Lung (tissue), 12 donors: ENCODE measurements around the gene COL15A1. TPM values are rescaled to one million over a fixed set of nuclear protein-coding genes. Genes with fewer than 3 reads are reported as not detected.

ENCODE experiments used
- ATAC-seq: fragments of 200-7000 bp; cut with Tn5 transposase; one replicate; pipeline ENCODE4 v1.9.1; 2020; ENCODE audit warnings: moderate number of reproducible peaks; ENCODE audit not compliant: insufficient read depth, low FRiP score
- DNase-seq, 3 donors: peaks; one replicate each; pipeline ENCODE4 v3.0.0-alpha.2; 2013 to 2017
- H3K27ac ChIP-seq, 2 donors: one replicate each; pipeline ENCODE4 v1.5.1; 2013; ENCODE audit warnings: mild to moderate bottlenecking in 2 of 2, moderate library complexity in 2 of 2, control low read depth in 1 of 2, inconsistent platforms in 1 of 2, low read depth in 1 of 2, low read length in 1 of 2
- H3K27me3 ChIP-seq, 3 donors: one replicate each; pipeline ENCODE4 v1.5.1; 2013; ENCODE audit warnings: low read length in 2 of 3; ENCODE audit not compliant: control insufficient read depth in 3 of 3, insufficient read depth in 3 of 3
- H3K36me3 ChIP-seq, 4 donors: one replicate each; pipeline ENCODE4 v1.5.1; 2013; ENCODE audit warnings: low read length in 4 of 4, mild to moderate bottlenecking in 1 of 4, moderate library complexity in 1 of 4; ENCODE audit not compliant: control insufficient read depth in 4 of 4, insufficient read depth in 4 of 4
- H3K4me1 ChIP-seq, 5 donors: one replicate each; pipeline ENCODE4 v1.5.1; 2013; ENCODE audit warnings: low read length in 5 of 5, mild to moderate bottlenecking in 2 of 5, moderate library complexity in 1 of 5; ENCODE audit not compliant: control insufficient read depth in 5 of 5, insufficient read depth in 5 of 5
- H3K4me3 ChIP-seq: one replicate; pipeline ENCODE4 v1.5.1; 2013; ENCODE audit warnings: mild to moderate bottlenecking, control low read depth, moderate library complexity
- H3K9ac ChIP-seq, 2 donors: one replicate each; pipeline ENCODE4 v1.5.1; 2013; ENCODE audit warnings: low read length in 2 of 2, control low read depth in 1 of 2; ENCODE audit not compliant: insufficient read depth in 1 of 2
- H3K9me3 ChIP-seq, 4 donors: one replicate each; pipeline ENCODE4 v1.5.1; 2013; ENCODE audit warnings: low read length in 3 of 4, mild to moderate bottlenecking in 1 of 4, moderate library complexity in 1 of 4; ENCODE audit not compliant: control insufficient read depth in 4 of 4, insufficient read depth in 3 of 4
- WGBS, 2 donors: extraction: QIAGEN DNeasy Blood & Tissue Kit; methylation state at CpG; one replicate each; pipeline ENCODE4 v1.1.7; 2013; 5-methylcytosine and 5-hydroxymethylcytosine counted together
- polyA plus RNA-seq, 2 donors: library from polyadenylated mRNA; stranded (reverse); fragments of 200-250 nt; gene quantifications; one replicate each; pipeline ENCODE4 v1.2.1, GENCODE V29; 2013
- total RNA-seq, 2 donors: library from RNA; depleted of rRNA in 1 of 2; stranded (reverse); fragments of >200 nt in 1 of 2; gene quantifications; one replicate each; pipeline ENCODE4 v1.2.1, GENCODE V29; 2014 to 2021
- TF ChIP-seq, protein P1 (sequence below): IDR thresholded peaks from 2 replicates; pipeline ENCODE4 v1.5.1; 2012; ENCODE audit warnings: mild to moderate bottlenecking; ENCODE audit errors: control extremely low read depth, extremely low read depth
- donor health status: control.
- donor health status: control.
- donor health status: Bipolar disorder and iron deficiency.
- donor health status: healthy.
- donor health status: DM: yes; HTN: yes; CAD: no.

COL15A1 gene
- total and polyA plus RNA-seq, 4 donors, result 2.9 to 40.5 (median 8.5) TPM

DNA sequence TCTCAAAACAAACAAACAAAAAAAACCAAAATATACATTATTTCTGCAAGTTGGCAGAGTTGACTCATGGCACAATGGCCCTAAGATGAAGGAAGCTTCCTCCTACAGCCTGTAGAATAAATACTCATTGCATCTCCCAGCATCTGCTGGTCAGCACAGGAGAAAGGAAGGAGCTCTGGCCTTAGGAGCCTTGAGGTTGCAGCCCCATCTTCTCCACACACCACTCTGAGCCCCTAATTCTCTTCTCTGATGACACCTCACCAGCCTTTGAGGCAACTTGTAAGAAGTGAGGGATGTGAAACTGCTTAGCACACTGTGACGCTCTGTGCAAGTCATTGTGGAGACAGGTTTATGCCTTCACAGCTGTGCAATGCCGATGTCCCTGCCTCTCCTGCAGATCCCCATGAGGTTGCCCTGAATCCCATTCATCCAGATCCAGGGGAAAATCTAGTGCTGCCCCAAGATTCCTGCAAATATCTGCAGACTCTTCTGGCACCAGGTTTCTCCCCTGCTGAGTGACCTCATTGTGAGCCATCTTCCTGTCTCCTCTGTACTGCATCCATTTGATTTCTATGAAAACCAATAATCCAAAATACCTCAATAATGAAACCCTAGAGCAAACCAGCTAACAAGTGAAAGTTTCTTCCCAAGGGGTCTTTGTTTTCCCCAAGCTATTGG is 95.9 kb downstream of the COL15A1 start:
- no peak overlapping the region for H3K9ac ChIP-seq
- H3K36me3 ChIP-seq, result no peaks in the 10 kb centered on the region
- no peaks in the 10 kb centered on the region for H3K27me3 ChIP-seq
- ATAC-seq (no peak), DNase-seq (no peak)
- H3K4me3 ChIP-seq, result no peak overlapping the region
- H3K4me1 ChIP-seq, result peaks cover 0 to 6% (median 0%) of the 10 kb centered on the region in 5 donors
- TF ChIP-seq, protein P1, sequence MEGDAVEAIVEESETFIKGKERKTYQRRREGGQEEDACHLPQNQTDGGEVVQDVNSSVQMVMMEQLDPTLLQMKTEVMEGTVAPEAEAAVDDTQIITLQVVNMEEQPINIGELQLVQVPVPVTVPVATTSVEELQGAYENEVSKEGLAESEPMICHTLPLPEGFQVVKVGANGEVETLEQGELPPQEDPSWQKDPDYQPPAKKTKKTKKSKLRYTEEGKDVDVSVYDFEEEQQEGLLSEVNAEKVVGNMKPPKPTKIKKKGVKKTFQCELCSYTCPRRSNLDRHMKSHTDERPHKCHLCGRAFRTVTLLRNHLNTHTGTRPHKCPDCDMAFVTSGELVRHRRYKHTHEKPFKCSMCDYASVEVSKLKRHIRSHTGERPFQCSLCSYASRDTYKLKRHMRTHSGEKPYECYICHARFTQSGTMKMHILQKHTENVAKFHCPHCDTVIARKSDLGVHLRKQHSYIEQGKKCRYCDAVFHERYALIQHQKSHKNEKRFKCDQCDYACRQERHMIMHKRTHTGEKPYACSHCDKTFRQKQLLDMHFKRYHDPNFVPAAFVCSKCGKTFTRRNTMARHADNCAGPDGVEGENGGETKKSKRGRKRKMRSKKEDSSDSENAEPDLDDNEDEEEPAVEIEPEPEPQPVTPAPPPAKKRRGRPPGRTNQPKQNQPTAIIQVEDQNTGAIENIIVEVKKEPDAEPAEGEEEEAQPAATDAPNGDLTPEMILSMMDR, result no peak
- no peak overlapping the region for H3K27ac ChIP-seq
- H3K9me3 ChIP-seq, result peaks cover 0 to 6% (median 0%) of the 10 kb centered on the region in 4 donors
- 61 to 63% methylated on average over 2 of the region's 2 CpGs for WGBS, 2 donors

DNA sequence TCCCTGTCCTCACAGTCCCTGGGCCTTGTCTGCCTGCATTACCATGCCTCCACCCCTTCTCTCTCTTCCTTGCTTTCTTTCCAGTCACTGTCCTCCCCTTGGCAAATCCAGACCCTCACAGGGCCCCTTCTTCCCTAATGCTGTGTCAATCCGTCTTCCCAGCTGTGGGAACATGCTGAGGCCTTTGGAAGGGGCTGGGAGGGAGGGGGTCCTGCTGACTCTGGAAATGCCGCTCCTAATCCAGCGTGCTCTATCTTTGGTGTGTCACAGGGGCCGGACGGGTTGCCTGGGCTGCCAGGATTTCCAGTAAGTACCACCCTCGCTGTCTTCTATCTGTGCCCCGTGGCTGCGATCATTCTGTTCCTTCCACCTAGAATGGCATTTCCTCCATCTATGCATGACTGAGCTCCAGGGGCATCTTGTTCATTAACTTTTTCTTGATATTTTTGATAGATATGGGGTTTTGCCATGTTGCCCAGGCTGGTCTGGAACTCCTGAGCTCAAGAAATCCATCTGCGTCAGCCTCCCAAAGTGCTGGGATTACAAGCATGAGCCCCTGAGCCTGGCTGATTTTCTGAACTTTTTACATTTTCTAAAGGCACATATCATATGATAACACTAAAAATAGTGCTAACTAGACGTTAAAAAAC is 96.7 kb downstream of the COL15A1 start:
- ATAC-seq (no peak), DNase-seq (no peak)
- Histone ChIP-seq H3K27ac (no peak overlapping the region), H3K27me3 (no peaks in the 10 kb centered on the region), H3K9ac (no peak overlapping the region), H3K4me3 (no peak overlapping the region), H3K9me3 (peaks cover 0 to 6% (median 0%) of the 10 kb centered on the region in 4 donors), H3K4me1 (peaks cover 0 to 6% (median 0%) of the 10 kb centered on the region in 5 donors), H3K36me3 (peaks cover 0 to 2% (median 0%) of the 10 kb centered on the region in 4 donors)
- TF ChIP-seq, protein P1, result no peak
- WGBS, 2 donors, result 85 to 86% methylated on average over 10 of the region's 10 CpGs

DNA sequence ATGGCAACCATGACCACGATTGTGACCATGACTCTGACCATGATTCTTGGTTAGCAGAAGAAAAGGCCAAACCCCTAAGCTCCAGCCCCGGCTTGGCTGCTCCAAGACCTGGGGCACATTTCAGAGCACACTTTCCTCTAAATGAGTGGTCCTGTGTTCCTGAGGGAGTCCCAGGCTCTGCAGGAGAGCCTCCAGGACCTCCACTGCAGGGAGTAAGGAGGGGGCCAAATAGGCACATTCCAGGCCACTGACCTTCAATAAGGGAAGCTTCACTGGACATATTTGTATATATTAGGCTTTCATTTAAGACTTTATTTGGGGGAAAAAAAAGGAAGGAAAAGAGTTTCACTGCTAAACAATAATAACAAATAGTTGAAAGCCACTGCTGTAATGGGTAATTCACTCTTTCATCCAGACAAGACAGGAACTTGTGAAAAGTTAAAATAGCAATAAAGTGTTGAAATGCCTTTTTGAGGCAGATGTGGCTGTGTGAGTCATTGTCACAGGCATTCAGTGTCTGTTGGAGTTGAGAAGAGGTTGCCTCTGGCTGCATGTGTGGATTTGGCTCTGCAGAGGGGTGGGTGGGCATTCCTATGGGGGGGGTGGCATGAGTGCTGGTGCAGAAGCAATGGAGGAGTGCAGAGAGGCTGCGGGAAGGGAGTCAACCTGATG is 97.3 kb downstream of the COL15A1 start:
- WGBS, 2 donors, result 67 to 74% methylated on average over 3 of the region's 3 CpGs
- ATAC-seq (peak; percentile 47), DNase-seq (peak in 1 of 3 donors; percentile 16)
- no peaks in the 10 kb centered on the region for H3K27me3 ChIP-seq
- no peak overlapping the region for H3K27ac ChIP-seq
- H3K4me3 ChIP-seq, result no peak overlapping the region
- H3K9ac ChIP-seq, result no peak overlapping the region
- peaks cover 0 to 6% (median 0%) of the 10 kb centered on the region in 4 donors for H3K9me3 ChIP-seq
- TF ChIP-seq, protein P1, result no peak
- H3K4me1 ChIP-seq, result peaks cover 0 to 6% (median 0%) of the 10 kb centered on the region in 5 donors
- peaks cover 0 to 2% (median 0%) of the 10 kb centered on the region in 4 donors for H3K36me3 ChIP-seq
